Stimulated activated CD8-positive, alpha-beta memory T cell treated with anti-CD3 and anti-CD28 coated beads, Interleukin-12 subunit alpha, Interleukin-12 subunit beta, amount 100 ng/mL, for 4 hours (primary cell): ENCODE data around the gene MORN4.

Experiments
- DNase-seq: peaks from one replicate; pipeline ENCODE4 v3.0.0-alpha.2; 2020; ENCODE audit warnings: low read depth

MORN4 gene

DNA sequence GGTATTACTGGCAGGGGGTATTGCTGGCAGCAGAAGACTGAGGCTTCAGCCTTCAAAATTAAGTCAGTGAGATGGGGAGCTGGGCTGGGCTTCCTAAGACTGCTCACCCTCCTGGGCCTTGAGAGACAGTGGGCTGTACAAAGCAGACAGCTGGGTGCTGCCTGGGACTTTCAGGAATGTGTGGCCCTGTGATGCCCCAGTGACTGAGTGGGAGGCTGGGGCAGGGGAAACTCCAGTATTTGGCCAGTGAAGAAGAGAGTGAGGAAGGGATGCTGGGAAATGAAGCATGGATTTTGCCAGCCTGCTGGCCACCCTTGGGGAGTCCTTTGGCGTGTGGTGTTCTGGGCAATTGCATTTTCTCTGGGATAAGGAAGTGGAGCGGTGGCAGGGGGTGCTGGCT, 60.3 kb downstream of the MORN4 start:
- DNase-seq: no peak

DNA sequence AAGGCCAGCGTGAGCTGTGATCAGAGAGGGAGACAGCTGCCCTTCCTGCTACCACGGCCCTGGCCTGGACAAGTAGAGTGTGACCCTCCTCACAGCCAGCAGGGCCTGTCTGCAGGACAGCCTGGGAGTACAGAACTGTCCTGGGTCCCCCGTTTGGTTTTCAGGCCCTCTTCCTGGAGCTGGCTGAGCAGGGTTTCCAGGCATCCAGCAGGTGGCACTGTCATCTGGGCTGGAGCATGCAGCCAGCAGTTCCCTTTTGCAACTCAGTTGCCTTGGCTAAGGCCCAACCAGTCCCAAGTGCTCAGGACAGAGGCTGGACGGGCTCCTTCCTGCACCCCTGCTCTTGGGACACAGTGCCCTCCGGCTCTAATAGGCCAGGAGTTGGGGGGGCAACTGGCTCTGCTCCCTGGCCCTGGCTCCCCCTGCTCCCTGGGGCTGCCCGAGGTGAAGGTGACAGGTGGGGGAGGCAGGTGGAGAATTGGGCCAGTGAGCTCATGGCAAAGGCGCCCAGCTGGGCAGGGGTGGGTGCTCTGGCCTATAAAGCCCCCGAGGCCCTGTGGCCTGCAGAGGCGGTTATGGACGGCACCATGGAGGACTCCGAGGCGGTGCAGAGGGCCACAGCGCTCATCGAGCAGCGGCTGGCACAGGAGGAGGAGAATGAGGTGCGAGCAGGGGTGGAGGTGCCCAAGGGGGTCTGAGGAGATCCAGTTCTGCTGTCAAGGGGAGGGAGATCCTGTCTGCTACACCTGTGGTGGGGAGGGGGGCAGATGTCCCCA, 60.9 kb downstream of the MORN4 start, which contains the start of gene ANKRD2:
TSS of gene ANKRD2 (plus strand) at position 566 of the 776 bp plus-strand sequence. CDS start at position 576, 10 bp downstream.
- DNase-seq: no peak

DNA sequence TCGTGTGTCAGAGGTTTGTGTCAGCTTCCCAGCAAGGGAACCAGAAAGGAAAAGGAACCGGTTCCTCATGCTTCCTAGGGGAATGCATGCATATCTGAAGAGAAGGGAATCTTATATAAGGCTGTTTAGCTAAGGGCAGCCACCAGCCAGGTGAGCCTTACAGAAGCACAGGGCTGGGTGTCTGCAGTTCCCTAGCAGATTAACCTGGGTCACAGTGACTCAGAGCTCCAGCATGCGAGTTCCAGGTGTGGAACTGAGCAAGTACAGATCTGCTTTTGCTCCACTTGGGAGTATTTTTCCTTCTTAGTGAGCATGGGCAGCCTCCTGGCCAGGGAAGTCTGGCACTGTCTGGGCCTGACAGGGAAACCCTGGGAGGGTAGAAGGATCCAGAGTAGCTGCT, 61.7 kb downstream of the MORN4 start:
- no peak for DNase-seq

DNA sequence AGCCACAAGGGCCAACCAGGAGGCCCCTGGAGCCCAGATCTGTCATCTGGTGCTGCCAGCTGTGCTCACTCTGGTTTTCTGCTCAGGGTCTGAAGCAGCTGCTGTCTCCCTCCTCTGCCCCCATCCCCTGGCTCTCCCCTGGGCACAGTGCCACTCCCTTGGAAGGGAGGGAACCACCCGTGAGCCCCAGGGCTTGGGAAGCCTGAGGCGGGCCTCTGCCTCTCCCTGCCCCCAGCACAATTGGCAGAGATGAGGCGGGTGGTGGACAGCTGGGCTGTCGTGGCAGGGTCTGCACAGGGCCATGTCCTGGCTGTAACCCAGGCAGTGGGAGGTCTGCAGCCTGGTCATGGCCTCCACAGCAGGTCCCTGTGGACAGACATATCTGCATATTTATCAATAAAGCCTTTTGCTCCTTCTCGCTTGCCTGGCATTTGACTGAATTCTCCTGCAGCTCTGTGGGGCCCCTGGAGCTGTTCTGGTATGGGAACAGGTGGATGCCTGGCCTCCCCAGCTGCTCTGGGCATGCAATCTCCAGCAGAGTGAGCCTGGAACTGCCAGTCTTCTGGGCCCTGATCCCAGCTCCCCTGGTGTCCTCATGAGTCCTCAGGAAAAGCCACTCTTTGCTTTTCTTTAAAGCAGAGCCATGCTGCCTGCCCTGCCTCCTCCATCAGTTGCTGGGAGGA, 62.4 kb downstream of the MORN4 start:
- DNase-seq: no peak

GRCh38 chr10:97570146-97570788, 63.0 kb downstream of the MORN4 start:
- no peak for DNase-seq

DNA sequence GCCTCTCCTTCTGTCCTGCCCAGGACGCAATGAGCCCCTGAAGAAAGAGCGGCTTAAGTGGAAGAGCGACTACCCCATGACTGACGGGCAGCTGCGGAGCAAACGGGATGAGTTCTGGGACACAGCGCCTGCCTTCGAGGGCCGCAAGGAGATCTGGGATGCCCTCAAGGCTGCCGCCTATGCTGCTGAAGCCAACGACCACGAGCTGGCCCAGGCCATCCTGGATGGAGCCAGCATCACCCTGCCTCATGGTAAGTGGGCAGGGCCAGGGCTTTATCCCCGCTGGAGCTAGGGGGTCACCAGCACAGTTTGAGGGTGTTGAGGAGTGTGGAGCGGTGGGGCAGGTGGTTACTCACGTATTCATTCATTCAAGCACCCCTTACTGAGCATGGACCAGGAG, 65.4 kb downstream of the MORN4 start:
- no peak for DNase-seq

DNA sequence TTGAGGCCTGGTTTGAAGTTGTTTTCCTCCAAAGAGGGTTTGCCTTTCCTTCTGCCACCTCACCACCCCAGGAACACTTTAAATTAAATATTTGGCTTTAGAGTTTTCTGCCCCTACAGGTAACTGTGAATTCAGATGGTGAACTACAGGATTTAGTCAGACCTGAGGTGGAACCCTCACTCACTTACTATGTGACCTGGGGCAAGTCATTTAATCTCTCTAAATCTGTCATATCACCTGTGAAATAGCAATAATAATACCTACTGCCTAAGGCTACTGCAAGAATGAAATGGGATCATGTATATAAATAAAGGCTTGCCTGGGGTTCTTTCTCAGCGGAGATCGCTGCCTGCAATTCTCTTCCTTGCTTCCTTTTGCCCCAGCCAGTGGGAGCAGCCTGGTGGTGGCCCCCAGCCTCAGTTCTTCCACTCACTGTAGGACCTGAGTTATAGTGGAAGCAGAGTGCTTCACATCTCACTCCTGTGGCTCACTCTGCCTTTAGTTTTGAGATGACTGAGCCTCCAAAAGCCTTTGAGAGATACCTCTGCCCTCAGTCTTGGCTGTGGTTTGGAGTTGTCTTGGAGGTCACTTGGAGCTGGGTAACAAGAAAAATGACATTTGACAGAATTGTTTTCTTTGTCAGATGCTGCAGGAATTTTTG, 66.8 kb downstream of the MORN4 start:
- no peak for DNase-seq

DNA sequence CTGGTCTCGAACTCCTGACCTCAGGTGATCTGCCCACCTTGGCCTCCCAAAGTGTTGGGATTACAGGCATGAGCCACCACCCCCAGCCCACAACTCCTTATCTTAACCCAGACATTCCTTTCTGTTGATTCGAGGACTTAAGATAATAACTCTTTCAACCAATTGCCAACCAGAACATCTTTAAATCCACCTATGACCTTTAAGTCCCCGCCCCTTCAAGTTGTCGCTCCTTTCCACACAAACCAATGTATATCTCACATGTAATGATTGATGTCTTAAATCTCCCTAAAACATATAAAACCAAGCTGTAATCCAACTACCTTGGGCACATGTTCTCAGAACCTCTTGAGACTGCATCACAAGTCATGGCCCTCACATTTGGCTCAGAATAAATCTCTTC, 68.5 kb downstream of the MORN4 start:
- DNase-seq: no peak
